Measurements from ENCODE around the gene MYMK.

MYMK gene

DNA sequence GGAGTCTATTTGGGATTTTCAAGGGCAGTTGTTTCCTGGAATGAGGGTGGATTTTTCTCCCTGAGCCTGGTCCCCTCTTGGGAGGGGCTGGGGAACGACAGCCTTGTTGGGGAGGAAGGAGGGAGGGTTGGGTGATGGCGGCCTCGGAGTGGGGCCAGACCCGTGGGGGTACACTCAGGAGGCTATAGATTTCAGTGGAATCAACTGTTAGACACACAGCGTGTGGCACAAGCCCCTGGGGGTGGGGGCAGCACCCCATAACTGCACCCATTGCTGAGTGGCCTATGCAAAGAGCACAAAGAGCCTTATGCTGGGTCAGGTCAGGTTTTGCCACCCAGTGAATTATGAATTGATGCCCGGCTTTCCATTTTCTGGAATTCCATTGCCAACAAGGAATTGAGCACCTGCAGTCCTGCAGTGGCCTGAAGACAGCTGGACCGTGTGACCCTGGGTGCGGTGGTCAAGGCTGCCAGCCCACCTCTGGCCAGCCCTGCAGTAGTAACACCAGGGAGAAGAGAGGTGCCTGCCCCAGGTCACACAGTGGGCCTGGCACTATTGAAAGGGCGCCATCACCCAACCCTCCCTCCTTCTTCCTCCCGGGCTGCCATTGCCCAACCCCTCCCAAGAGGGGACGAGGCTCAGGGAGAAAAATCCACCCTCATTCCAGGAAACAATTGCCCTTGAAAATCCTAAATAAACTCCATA is 8.4 kb downstream of the MYMK start:
- DNase-seq, result no peak

DNA sequence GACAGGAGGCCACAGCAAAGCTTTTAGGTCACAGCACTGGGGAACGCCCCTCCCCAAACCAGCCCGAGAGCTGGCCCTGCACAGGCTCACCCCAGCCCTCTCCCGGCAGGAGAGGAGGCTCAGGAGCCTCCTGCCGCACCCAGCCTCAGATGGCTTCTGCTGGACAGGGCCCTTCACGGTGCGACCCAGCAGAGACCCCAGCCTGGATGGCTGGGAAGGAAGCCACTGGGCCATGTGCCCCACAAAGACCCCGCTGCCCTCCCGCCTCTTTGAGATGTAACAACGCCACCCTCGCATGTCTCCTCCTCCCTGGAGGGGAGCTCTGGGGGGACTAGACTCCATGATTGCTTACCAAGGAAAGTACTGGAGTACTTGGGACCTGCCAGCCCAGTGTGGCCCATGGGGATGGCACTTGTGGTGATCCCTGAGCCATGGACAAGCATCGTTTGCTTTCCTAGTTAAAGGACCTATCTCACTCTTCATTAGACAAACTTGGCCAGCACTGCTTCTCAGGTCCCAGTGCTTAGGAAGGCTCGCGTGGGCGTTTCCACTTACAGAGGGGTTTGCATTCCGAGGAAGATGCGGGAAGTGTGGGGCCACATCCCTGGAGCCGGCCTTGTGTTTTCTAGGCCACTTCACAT is 9.0 kb downstream of the MYMK start:
- DNase-seq, result no peak

DNA sequence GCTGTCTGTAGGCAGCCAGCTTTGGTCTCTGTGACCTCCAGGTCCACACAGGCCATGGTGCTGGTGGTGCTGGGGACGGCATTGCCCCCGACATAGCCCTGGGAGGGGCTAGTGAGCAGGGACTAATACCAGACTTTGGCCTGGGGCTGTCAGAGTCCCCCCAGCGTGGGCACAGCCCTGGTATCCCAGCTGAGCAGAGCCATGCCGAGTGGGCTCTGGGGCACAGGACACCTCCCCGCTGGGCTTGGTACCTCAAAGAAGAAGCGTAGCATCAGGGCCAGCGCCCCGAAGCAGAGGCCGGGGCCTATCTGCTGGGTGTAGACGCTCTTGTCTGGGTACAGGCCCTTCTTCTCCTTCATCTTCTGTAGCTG is 9.5 kb downstream of the MYMK start:
- no peak for DNase-seq

DNA sequence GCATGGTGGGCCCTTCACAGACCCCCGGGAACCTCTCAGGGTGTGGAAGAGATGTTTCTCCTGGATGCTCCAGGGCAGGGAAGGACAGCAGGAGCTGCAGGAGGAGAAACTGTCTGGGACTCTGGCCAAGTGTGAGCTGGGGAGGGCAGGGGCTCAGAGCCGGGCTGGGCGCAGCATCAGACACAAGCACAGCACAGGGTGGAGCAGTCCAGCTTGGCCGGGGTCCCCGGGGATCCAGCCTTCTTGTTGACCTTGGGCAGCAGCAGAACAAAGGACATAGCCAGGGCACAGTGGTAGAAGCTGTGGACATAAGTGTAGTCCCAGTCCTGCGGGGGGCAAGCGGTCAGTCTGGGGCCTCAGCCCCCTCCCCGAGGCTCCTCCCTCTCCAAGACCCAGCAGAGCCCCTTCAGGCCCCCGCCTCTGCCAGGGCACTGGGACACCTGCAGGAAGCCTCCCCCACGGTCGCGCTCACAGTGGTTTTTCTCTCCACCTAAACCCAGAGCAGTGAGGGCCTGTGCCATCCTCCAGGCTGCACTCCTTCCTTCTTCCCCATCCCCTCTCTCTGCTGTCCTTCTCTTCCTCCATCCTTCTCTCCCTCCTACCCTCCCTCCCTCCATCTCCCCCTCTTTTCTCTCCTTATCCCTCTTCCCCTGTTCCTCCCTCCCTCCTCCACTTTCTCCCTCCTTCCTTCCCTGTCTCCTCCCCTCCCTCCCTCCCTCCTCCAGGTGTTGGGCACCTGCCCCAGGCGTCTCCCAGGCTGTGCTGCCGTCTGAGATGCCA is 10.1 kb downstream of the MYMK start:
- DNase-seq, result no peak

DNA sequence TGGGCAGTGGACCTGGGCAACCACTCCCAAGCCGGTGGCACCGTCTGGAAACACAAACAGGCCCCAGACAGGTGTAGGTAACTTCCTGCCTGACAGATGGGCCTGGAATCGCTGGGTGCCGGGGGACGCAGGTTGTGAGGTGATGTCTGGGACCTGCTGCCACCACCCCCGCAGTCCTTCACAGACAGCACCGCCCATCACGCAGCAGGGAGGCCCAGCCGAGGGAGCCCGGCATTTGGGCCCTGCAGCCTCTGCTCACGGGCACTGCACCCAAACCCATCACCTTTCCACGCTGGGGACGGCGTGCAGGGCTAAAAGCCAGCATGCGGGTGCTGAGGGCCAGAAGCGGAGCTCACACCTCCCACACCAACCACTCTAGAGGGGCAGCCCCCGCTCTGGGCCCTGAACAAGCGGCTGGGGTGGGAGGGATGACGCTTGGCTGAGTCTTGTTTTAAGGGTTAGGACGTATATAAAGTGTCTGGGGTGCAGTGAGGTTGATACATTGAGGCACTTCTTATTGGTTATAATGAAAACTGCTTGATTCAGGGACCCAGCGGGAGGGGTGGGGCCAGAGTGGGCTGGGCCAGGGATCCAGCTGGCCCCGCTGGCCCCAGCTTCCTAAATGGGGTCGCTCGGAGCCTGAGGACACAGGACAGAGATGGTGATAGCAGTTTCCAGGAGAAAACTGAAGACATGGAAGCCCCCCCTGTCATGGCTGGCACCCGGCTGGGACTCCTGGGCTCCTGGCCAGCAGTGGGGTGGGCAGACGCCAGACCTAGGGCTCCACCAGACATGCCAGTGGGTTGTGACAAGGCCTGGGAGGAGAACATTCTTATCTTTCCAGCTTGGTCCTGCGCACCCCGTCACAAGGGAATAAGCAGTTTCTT is 11.3 kb downstream of the MYMK start:
- DNase-seq, result no peak

DNA sequence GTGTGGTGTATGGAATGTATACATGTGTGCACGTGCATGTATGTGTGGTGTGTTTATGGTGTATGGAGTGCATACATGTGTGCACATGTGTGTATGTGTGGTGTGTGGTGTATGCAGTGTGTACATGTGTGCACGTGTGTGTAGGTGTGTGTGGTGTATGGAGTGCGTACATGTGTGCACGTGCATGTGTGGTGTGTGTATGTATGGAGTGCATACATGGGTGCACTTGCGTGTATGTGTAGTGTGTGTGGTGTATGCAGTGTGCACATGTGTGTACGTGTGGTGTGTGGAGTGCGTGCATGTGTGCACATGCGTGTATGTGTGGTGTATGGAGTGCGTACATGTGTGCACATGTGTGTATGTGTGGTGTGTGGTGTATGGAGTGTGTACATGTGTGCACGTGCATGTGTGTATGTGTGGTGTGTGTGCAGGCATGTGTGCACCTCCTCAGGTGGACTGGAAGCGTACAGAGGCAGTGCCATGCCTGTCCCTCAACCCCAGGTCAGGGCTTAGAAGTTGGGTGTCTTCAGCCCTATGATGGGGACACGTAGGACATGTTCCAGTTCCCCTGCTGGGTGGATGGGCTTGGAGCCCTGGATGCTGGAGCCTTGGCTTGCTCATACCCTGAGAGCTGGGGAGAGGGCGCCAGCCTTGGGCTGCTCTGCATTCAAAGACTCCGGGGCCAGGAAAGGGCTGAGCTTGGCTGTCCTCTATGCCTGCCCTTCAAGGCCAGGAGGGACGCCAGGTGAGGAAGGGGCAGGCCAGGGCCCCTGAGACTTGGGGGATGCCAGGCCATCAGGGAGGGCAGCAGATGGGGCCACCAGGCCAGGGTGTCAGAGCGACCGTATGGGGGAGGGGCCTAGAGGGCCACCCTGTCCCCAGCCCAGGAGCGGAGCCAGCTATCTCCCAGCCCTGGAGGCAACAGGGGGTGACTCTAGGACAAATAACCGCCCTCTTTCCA is 12.2 kb downstream of the MYMK start:
- DNase-seq, result no peak

DNA sequence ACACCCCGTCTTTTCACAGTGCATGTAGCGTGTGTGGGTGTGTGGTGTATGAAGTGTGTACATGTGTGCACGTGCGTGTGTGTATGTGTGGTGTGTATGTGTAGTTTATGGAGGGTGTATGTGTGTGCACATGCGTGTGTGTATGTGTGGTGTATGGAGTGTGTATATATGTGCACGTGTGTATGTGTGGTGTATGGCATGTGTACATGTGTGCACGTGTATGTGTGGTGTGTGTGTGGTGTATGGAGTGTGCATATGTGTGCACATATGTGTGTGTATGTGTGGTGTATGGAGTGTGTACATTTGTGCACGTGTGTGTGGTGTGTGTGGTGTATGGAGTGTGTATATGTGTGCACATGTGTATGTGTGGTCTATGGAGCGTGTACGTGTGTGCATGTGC is 13.2 kb downstream of the MYMK start:
- no peak for DNase-seq

DNA sequence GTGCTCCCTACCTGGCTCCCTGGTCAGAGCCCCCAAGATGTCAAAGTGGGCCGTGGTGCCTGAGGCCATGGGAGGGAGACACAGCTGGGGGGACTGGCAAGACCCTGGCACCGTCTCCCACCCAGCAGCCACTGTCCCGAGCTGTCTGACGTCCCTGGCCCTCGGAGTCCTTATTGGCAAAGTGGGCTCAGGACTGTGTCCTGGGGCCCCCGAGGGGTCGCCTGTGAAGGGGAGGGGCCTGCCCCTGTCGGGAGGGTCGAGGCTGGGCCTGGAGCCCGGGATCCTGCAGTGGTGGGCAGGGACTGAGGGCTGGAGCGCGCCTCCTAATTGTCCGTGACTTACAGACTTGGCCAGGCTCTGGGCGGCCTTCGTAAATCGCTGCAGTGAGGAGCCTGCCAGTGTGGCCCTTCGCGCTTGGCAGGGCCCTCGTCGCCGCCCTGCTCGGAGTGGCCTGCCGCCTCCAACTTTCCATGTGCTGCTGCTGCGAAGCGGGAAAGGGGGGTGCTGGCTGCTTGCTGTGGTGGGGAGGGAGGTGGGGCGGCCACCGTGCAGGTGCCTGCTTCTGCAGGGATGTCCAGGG is 13.7 kb downstream of the MYMK start:
- no peak for DNase-seq

DNA sequence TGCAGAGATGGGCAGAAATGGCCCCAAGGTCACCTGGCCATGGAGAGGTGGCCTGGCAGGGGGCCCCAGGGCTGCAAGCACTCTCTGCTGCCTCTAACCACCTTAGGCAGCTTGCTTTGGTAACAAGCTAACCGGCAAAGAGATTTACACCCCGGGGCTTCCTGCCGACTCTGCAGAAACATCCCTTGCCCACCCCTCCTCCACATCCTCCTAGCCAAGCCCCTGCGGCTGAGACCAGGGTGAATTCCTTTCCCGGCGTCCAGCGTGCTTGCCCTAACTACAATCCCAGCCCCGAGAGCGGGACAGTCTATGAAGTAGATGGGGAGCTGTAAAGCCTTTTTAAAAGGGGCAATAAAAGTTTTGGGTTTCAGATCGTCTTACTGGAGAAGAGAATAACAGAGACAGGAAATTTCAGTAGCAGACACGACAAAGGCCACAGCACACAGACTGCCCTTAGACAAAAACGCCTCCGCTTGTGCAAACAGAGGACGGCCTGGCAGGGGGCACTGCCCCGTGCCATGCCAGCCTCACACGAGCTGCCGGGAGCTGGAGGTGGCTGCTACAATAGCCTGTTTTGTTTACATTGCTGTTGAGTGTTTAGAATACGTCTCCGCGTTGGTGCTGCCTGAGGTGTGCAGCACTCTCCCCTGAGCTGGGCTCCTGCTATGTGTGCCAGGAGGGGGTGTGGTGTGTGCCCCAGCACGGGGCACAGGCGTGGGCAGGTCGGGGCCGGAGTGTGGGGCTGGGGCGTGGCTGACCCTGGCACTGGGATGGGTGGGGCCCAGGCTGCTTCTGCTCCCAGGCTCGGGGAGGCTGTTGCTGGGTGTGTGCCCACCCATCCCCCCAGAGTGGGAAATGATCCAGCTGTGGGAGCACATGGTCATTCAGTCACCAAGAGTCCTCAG is 15.3 kb downstream of the MYMK start:
- DNase-seq, result no peak

DNA sequence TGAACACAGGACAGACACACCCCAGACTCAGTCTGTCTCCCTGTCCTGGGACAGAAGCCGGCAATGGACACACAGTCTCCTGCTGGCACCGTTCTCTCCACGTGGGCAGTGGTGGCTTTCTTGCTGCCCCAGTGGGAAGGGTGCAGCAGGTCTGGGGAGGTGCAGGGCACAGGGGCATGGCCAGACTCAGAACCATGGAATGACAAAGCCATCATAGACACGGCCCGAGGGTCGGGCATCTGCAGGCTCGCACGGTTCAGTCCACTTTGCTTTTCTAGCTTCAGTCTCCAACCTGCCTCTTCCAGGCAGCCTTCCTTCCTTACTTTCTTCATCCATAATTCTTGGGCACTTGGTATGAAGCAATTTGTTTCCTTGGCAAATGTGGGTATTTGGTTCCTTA is 16.7 kb downstream of the MYMK start:
- DNase-seq, result no peak

DNA sequence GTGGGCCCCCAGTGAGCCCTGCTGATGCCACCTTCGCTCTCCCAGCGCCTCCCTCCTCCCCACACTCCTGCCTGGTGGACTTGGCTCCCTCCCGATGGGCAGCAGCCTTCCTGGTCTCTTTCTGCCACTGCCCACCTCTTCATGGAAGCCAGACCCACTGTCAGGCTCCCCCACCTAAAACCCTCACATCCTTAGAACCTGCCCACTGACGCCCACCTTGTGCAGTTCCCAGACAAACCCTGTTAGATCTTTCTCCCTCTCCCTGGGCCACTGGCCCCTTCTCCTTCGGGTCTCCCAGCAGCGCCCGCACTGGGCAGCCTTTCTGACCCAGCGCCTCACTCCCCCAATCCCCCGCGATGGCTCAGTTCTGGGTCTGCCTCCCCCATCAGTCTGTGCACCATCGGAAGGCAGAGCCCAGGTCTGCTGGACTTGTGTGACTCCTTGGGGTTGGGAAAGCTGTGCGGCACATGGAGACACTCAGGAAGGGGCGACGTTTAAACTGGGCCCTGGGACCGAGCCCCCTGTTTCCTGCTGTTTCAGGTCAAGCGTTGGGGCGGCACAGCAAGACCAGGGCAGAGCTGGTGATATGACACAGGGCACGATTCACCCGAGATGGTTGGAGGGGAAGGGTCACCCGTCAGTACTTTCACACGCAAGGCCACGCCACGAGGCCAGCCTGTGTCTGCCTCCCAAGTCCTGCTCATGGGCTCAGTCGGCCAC is 17.4 kb downstream of the MYMK start:
- DNase-seq, result no peak

DNA sequence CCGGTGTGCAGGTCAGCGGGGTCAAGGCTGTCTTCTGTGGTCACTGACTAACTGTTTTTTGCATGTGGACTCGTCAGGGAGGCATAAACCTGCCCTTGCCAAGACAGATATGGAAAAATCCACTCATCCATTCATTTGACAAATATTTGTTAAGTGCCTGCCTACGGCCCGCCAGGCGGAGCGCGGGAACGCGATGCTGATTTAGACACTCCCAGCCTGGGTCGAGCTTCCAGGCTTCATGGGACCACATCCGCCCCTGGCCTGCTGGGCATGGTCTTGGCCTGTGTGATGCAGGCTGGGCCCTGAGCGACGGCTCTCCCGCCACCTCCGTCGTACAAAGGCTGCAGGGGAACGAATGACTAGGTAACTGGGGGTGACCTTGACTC is 18.1 kb downstream of the MYMK start:
- DNase-seq, result no peak

DNA sequence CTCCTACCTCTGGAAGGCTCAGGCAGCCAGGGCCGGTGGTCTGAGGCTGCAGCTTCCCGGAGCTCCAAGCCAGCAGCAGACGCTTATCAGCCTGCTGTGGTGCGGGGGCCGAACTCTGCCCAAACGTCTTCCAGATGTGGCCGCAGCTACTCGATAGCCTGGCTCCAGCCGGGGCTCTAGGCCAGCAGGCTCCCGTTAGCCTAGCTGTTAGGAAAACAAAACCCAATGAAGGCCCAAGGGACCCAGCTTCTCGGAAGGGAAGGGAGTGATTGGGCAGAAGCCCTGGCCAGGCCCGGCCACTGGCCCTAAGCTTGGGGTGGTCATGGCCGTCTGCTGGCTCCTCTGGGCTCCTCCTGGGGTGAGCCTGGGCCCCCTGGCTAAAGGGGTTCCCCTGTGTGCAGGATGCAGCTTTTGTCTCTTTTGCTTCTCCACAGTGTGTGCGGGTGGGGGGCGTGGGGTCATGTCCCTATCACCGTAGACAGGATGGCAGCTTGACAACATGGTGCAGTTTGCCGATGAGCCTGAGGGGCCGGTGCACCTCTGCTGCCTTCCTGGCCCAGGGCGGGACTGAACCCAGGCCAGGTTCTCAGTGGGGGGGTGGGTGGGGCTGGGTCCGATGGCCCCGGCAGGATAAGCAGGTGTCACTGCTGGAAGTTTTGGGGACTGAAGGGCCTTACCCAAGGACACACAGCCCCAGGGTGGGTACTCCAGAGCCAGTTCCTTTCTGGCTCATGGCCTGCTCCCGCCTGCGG is 18.7 kb downstream of the MYMK start:
- DNase-seq, result no peak

DNA sequence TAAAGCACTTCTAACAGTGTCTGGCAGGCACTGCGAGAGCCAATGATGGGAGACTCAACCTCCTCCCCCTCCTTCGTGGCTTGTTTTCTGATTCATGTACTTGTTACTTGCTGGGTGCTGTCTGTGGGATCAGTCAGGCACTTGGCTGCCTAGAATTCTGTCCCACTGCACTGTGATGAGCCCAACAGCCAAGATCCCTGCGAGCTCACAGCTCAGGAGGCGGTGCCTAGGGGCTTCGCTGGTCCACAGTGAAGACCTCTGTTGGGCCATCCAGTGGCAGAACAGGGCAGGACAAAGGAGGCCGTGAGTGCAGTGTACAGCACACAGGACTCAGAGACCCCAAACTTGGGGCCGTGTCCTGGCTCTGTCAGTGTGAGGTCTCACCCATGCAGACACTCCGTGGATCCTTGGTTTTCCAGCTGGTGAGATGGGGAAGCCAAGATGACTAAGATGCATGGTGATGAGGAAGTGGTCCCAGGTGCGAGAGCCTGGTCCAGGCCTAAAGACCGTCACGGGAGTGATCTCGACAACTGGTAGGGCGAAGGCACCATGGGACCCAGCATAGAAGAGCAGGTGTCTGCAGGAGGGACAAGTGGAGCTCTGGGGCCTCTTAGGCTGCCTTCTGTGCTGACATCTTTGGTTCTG is 19.5 kb downstream of the MYMK start:
- DNase-seq, result no peak

DNA sequence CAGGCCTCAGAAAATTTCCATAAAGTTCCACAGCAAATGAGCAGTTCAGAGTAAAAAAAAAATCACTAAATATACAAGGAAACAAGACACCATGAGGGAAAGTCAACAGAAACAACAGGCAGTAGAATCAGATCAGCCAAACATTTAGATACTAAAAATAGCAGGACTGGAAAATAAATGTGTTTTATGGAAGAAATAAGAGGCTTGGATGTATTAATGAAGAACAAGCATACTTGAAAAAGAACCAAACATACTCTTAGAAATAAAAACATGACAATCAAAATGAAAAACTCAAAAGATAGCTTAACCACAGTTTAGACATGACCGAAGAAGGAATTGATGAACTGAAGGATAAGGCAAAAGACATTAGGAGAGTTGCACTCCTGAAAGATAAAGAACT is 22.6 kb downstream of the MYMK start:
- DNase-seq, result no peak

DNA sequence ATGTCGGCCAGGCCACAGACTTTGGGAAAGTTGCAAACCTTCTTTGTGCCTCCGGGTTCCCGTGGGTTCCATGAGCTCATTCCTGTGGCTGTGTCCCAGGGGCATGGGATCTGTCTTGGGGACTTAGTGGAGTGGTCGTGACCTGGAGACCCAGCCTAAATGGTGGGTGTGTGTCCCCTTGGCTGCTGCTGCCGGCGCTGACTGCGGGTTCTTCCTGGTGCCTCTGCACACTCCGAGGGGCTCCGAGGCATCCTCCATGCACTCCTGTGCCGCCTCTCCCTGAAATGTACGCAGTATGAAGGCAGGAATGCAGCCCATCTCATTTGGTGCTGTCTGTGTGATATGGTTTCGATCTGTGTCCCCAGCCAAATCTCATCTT is 24.9 kb downstream of the MYMK start:
- no peak for DNase-seq

DNA sequence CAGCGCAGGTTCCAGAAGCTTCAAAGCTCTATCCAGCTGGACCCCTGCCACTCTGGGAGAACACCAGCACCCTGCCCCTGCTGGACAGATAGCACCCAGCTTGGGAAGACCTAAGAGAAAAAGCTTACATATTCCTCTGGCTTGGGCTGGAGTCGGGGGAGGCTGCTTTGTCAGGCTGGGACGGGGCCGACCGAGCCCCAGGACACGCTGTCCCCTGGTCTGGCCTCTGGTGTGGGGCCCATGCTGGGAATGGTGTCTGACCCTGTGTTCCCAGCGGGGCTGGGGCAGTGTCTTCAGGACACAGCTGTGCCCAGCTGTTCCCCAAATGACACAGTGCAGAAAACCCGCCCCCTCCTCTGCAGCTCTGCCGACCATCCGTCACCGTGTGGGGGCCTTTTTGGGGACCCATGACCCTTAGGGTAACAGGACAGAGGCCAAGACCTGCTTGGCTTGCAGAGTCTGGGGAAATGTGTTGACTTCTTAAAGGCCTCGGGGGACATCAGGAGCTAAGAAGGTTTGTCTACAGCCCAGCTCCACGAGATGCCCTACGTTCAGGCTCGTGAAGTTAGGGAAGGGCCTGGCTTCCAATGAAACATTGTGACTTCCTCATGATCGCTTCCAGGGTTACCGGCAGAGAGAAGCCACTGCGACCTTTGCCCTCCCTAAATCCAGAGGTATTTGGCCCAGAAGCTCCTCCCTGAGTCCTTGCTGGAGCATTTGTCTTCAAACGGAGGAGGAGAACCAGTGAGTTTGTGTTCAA is 25.4 kb downstream of the MYMK start:
- no peak for DNase-seq
